HepG2 (cell line): ENCODE data around the gene DARS2. TPM values are rescaled to one million over a fixed set of nuclear protein-coding genes. Genes with fewer than 3 reads are reported as not detected.

Experiments
- CEBPB ChIP-seq: IDR thresholded peaks from 2 replicates; pipeline ENCODE4 v1.6.1; 2011; ENCODE audit warnings: low read depth, low read length, improper control_type of control experiment, borderline replicate concordance
- CEBPG ChIP-seq: IDR thresholded peaks from 2 replicates; pipeline ENCODE4 v1.6.1; 2016
- CHD4 ChIP-seq: fragments of 200-600 bp; sonication (generic); IDR thresholded peaks from 2 replicates; pipeline ENCODE4 v1.7.0; 2017; ENCODE audit warnings: mild to moderate bottlenecking, low read length, borderline replicate concordance
- ETV6 ChIP-seq: sonication (generic); formaldehyde crosslinking; conservative IDR thresholded peaks from 2 replicates; pipeline ENCODE4 v1.4.0; 2020; ENCODE audit warnings: missing genetic modification reagents
- FOSL2 ChIP-seq: sonication (generic); formaldehyde crosslinking; IDR thresholded peaks from 2 replicates; pipeline ENCODE4 v1.4.0; 2020; ENCODE audit warnings: missing genetic modification reagents
- HOXA9 ChIP-seq: sonication (generic); formaldehyde crosslinking; IDR thresholded peaks from 2 replicates; pipeline ENCODE4 v1.8.1; 2022; ENCODE audit warnings: missing genetic modification reagents, mild to moderate bottlenecking, moderate library complexity, borderline replicate concordance
- KDM6A ChIP-seq: IDR thresholded peaks from 2 replicates; pipeline ENCODE4 v1.6.1; 2016; ENCODE audit warnings: low read depth
- KLF12 ChIP-seq: sonication (generic); formaldehyde crosslinking; IDR thresholded peaks from 2 replicates; pipeline ENCODE4 v1.4.0; 2020; ENCODE audit warnings: missing genetic modification reagents, borderline replicate concordance
- MLX ChIP-seq: IDR thresholded peaks from 2 replicates; pipeline ENCODE4 v1.6.1; 2016
- POLR2AphosphoS5 ChIP-seq: IDR thresholded peaks from 2 replicates; pipeline ENCODE4 v1.6.1; 2012; ENCODE audit warnings: low read depth, low read length
- SPEN ChIP-seq: sonication (generic); formaldehyde crosslinking; IDR thresholded peaks from 2 replicates; pipeline ENCODE4 v1.5.1; 2020; ENCODE audit warnings: low read depth, mild to moderate bottlenecking, missing genetic modification reagents
- TARDBP ChIP-seq: sonication (generic); formaldehyde crosslinking; IDR thresholded peaks from 2 replicates; pipeline ENCODE4 v1.8.0; 2022; ENCODE audit warnings: mild to moderate bottlenecking, missing genetic modification reagents
- ZNF256 ChIP-seq: sonication (generic); formaldehyde crosslinking; conservative IDR thresholded peaks from 2 replicates; pipeline ENCODE4 v1.4.0; 2020; ENCODE audit warnings: missing genetic modification reagents
- ZNF3 ChIP-seq: IDR thresholded peaks from 2 replicates; pipeline ENCODE4 v1.7.0; 2017; ENCODE audit warnings: inconsistent platforms
- ZNF430 ChIP-seq: sonication (generic); formaldehyde crosslinking; IDR thresholded peaks from 2 replicates; pipeline ENCODE4 v1.9.0; 2021; ENCODE audit warnings: mild to moderate bottlenecking, missing genetic modification reagents
- ZNF557 ChIP-seq: sonication (generic); formaldehyde crosslinking; IDR thresholded peaks from 2 replicates; pipeline ENCODE4 v1.4.0; 2020; ENCODE audit warnings: missing genetic modification reagents
- ZNF572 ChIP-seq: sonication (generic); formaldehyde crosslinking; IDR thresholded peaks from 2 replicates; pipeline ENCODE4 v1.5.1; 2020; ENCODE audit warnings: mild to moderate bottlenecking, missing genetic modification reagents
- ZNF629 ChIP-seq: sonication (generic); formaldehyde crosslinking; conservative IDR thresholded peaks from 2 replicates; pipeline ENCODE4 v1.5.0; 2020; ENCODE audit warnings: missing genetic modification reagents
- ZNF687 ChIP-seq: sonication (generic); formaldehyde crosslinking; IDR thresholded peaks from 2 replicates; pipeline ENCODE4 v1.5.1; 2020; ENCODE audit warnings: mild to moderate bottlenecking, missing genetic modification reagents, moderate library complexity
- ZNF704 ChIP-seq: sonication (generic); formaldehyde crosslinking; IDR thresholded peaks from 2 replicates; pipeline ENCODE4 v1.8.1; 2023; ENCODE audit warnings: mild to moderate bottlenecking, inconsistent platforms, moderate library complexity, missing genetic modification reagents, borderline replicate concordance
- ZNF747 ChIP-seq: sonication (generic); formaldehyde crosslinking; IDR thresholded peaks from 2 replicates; pipeline ENCODE4 v1.8.1; 2023; ENCODE audit warnings: missing genetic modification reagents, mild to moderate bottlenecking, borderline replicate concordance
- ZNF773 ChIP-seq: sonication (generic); formaldehyde crosslinking; IDR thresholded peaks from 2 replicates; pipeline ENCODE4 v1.4.0; 2020; ENCODE audit warnings: missing genetic modification reagents, borderline replicate concordance
- ZNF800 ChIP-seq: sonication (generic); formaldehyde crosslinking; IDR thresholded peaks from 2 replicates; pipeline ENCODE4 v1.4.0; 2020; ENCODE audit warnings: missing genetic modification reagents
- polyA plus RNA-seq, 8 experiments: library from polyadenylated mRNA; depleted of rRNA in 3 of 8; stranded (reverse) in 7 of 8; unstranded in 1 of 8; fragments of >200 nt; fragmentation: Illumina TruSeq in 4 of 8; extraction: Trizol in 4 of 8; gene quantifications; 2 replicates each; pipeline versions ENCODE4 v1.2.1 to v1.2.3, GENCODE V29; 2011 to 2016; ENCODE audit warnings: low read depth in 4 of 8, missing spikeins in 1 of 8, mixed read lengths in 1 of 8; ENCODE audit not compliant: insufficient read depth in 1 of 8
- total RNA-seq, 5 experiments: library from RNA; depleted of rRNA; stranded (reverse); fragments of >200 nt; fragmentation: Illumina TruSeq; extraction: Trizol; gene quantifications; 2 replicates each; pipeline ENCODE4 v1.2.3, GENCODE V29; 2016; ENCODE audit warnings: low read depth in 1 of 5

The DARS2 gene
- total and polyA plus RNA-seq, 2 of the 13 experiments (the other 11 are each of a cell fraction or from before 2014, with no cell fraction given) = 17.6 to 27.7 TPM

- peak; percentile 76 for TF ChIP-seq ZNF687 (CRISPR knock-in tag)
- 0 out of 2 replicates have a peak, but pooled peaks have one; percentile 55 for TF ChIP-seq ZNF747 (CRISPR knock-in tag)
- peak; percentile 43 for TF ChIP-seq CEBPG (CRISPR knock-in tag)
- TF ChIP-seq KDM6A (CRISPR knock-in tag) = no peak
- no peak; the same call in 1 of the 2 replicates for TF ChIP-seq HOXA9 (CRISPR knock-in tag)
- peak; percentile 6; the same call in 1 of the 2 replicates for TF ChIP-seq FOSL2 (CRISPR knock-in tag)
- TF ChIP-seq ZNF800 (CRISPR knock-in tag) = no peak
- no peak for TF ChIP-seq ZNF430
- TF ChIP-seq ZNF256 (CRISPR knock-in tag) = no peak
- TF ChIP-seq ZNF704 (CRISPR knock-in tag) = no peak
- no peak; the same call in 1 of the 2 replicates for TF ChIP-seq MLX
- TF ChIP-seq ZNF572 (CRISPR knock-in tag) = no peak
- TF ChIP-seq ZNF773 = 0 out of 2 replicates have a peak, but pooled peaks have one; percentile 24
- 0 out of 2 replicates have a peak, but pooled peaks have one; percentile 52 for TF ChIP-seq ZNF3 (CRISPR knock-in tag)
- TF ChIP-seq POLR2AphosphoS5 = peak; percentile 72
- TF ChIP-seq ETV6 (CRISPR knock-in tag) = 0 out of 2 replicates have a peak, but pooled peaks have one; percentile 42
- peak; percentile 76 for TF ChIP-seq CEBPB
- TF ChIP-seq TARDBP (CRISPR knock-in tag) = peak; percentile 67; the same call in 1 of the 2 replicates
- peak; percentile 72; the same call in 1 of the 2 replicates for TF ChIP-seq KLF12 (CRISPR knock-in tag)
- no peak for TF ChIP-seq CHD4
- peak; percentile 69 for TF ChIP-seq SPEN
- TF ChIP-seq ZNF557 (CRISPR knock-in tag) = no peak
- TF ChIP-seq ZNF629 (CRISPR knock-in tag) = no peak
Observed at GRCh38 chr1:173824315-173825081, at the start of gene DARS2, which contains the start of gene CENPL (continued).
